Activated CD4-positive, CD25-positive, alpha-beta regulatory T cell treated with anti-CD3 and anti-CD28 coated beads, Interleukin-2, amount 50 U/mL, for 24 hours (primary cell): ENCODE results near the gene TRIM49D1.
"Not testable (repeated sequence)": the region's sequence is repeated elsewhere in the genome, so short reads cannot be mapped to it uniquely, and the experiment has no call there.

Experiments
- ATAC-seq, 2 donors: fragments of 150-1000 bp; cut with Tn5 transposase; one replicate each; pipeline ENCODE4 v1.10.0; 2021; ENCODE audit warnings: mild to moderate bottlenecking in 1 of 2, moderate library complexity in 1 of 2

The TRIM49D1 gene, protein sequence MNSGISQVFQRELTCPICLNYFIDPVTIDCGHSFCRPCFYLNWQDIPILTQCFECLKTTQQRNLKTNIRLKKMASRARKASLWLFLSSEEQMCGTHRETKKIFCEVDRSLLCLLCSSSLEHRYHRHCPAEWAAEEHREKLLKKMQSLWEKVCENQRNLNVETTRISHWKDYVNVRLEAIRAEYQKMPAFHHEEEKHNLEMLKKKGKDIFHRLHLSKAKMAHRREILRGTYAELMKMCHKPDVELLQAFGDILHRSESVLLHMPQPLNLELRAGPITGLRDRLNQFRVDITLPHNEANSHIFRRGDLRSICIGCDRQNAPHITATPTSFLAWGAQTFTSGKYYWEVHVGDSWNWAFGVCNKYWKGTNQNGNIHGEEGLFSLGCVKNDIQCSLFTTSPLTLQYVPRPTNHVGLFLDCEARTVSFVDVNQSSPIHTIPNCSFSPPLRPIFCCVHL

DNA sequence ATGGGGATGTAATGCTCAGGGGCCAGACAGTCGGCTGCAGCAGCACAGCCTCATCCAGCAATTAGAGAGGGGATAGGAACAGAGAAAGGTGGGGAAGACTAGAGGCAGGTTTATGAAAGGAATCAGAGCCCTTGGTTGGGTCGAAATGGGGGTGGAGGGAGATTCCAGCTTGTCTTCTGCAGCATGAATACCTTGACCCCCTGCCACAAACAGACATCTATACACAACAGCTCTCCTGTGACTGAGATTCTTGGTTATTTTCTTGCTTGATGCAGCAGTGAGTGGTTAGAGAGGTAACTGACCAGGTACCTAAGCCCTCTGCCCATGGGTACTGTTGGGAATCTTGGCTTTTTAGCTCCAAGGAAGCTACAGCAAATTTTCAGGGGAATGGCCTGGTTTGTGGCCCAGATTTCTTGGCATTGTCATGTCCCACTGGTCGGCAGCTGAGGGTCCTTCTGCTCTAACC lies at the start of gene TRIM49D1:
TRIM49D1 (minus strand) TSS at position 51 of the 466 bp plus-strand sequence. CDS start 4,535 bp downstream, outside the sequence.
- ATAC-seq: no peak

GRCh38 chr11:89965737-89966136 lies 43.7 kb upstream of the TRIM49D1 start, which contains the start of gene TRIM64:
Gene TRIM64, plus strand, starts transcription at chr11:89966037. Its CDS starts 2,467 bp downstream, at chr11:89968504.
- ATAC-seq: not testable (repeated sequence)

- ATAC-seq: not testable (repeated sequence)
Observed at GRCh38 chr11:89960833-89961232, 38.8 kb upstream of the TRIM49D1 start.

GRCh38 chr11:89923764-89924163 lies 1.7 kb upstream of the TRIM49D1 start, which contains the start of gene TRIM49D2:
Gene TRIM49D2, plus strand, starts transcription at chr11:89924064. Its CDS starts 2,698 bp downstream, at chr11:89926762.
- ATAC-seq: not testable (repeated sequence)

DNA sequence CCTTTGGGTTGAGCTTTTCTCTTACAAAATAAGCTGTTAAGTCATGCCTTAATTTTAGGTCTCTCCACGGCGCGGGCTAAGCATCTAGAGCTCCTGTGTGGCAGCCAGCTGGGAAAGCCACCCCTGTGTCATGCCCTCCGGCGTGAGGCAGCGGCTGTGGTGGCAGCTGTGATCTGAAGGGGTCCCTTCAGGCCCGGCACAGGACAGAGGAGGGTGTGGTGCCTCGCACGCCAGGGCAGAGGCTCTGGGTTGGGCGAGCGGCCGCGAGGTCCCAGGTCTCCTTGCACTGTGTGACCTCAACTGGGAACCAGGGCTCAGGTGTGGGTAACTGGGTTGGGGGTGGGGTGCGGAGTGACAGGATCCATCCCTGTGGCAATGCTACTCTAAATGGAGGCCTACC lies 21.2 kb downstream of the TRIM49D1 start:
- ATAC-seq: not testable (repeated sequence)

GRCh38 chr11:89893245-89893644 lies 28.8 kb downstream of the TRIM49D1 start:
- ATAC-seq: not testable (repeated sequence)

- ATAC-seq: not testable (repeated sequence)
Observed at GRCh38 chr11:89877511-89877910, 44.5 kb downstream of the TRIM49D1 start.

DNA sequence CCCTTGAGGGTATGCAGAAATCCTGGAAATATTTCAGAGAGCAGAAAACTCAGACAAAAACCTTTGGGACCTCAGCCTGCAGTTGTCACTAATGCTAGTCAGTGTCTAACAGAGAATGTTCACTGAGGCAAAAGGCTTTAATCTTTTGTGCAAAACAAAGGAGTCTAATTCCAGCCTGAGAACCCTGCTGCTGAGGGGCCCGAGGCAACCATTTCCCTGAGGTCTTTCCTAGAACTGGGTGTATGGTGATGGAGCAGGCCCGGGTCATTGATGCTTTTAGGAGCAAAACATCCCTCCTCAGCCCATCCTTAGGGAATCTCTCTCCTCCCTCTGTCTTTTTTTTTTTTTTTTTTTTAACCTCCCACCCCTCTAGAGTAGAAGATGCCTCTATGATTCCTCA lies 49.5 kb downstream of the TRIM49D1 start:
- not testable (repeated sequence) for ATAC-seq

GRCh38 chr11:89865223-89865622 lies 56.8 kb downstream of the TRIM49D1 start:
- not testable (repeated sequence) for ATAC-seq

DNA sequence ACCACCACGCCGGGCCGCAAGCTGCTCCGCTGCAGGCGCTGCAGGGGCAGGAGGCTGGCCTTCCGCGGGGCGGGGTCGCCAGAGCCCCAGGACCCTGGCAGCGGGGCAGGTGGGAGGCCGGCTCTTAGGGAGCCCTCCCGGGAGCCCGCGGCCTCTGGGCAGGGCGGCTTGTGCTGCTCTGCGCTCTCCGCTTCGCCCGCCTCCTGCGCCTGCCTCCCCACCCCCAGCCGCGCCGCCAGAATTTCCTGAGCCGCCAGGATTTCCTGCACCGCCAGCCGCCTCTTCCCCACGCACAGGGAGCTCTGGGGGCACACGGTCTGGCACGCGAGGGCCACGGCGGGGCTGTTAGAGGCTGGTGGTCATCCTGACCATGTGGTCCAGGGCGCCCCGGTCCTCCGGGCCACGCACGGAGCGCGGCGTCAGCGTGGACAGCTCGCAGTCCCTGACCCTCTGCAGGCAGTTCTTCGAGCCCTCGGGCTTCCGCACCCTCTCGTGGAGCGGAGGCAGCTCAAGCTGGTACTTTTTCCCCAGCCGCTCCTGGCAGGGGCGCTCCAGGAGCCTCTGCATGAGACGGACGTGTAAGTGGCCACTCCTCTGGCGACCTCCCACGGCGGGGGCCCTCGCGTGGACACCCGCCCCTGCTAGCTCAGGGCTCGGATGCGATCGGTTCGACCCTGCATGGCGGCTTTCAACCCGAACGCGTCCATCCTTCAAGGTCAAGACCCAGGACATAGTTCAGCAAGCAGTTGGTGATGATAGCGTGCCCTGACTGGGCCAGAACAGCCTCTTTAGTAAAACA lies 57.9 kb downstream of the TRIM49D1 start:
- ATAC-seq: not testable (repeated sequence)
